Effector memory CD4-positive, alpha-beta T cell (primary cell): Measurements from ENCODE around the gene OR10Z1.

Experiments used
- DNase-seq, 3 donors: peaks; one replicate each; pipeline ENCODE4 v3.0.0-alpha.2; 2020
- H3K27ac ChIP-seq: 2 replicates; pipeline ENCODE4 v1.7.0; 2013; ENCODE audit warnings: mild to moderate bottlenecking, low read length, moderate library complexity; ENCODE audit not compliant: insufficient read depth, poor library complexity, severe bottlenecking
- H3K27me3 ChIP-seq: replicated peaks from 2 replicates; pipeline ENCODE4 v1.7.0; 2013; ENCODE audit warnings: mild to moderate bottlenecking, low read length; ENCODE audit not compliant: insufficient read depth, control insufficient read depth, poor library complexity, severe bottlenecking
- H3K36me3 ChIP-seq: 2 replicates; pipeline ENCODE4 v1.7.0; 2013; ENCODE audit warnings: mild to moderate bottlenecking, low read length, moderate library complexity; ENCODE audit not compliant: control insufficient read depth, insufficient read depth
- H3K4me1 ChIP-seq: 2 replicates; pipeline ENCODE4 v1.7.0; 2013; ENCODE audit warnings: low read length, mild to moderate bottlenecking; ENCODE audit not compliant: control insufficient read depth, insufficient read depth, poor library complexity, severe bottlenecking
- H3K4me3 ChIP-seq: 2 replicates; pipeline ENCODE4 v1.7.0; 2013; ENCODE audit warnings: low read length, low read depth, mild to moderate bottlenecking; ENCODE audit not compliant: insufficient read depth, poor library complexity, severe bottlenecking
- H3K9me3 ChIP-seq: 2 replicates; pipeline ENCODE4 v1.7.0; 2013; ENCODE audit warnings: mild to moderate bottlenecking, low read length, moderate library complexity; ENCODE audit not compliant: control insufficient read depth
- total RNA-seq, 3 donors: gene quantifications; one replicate each; lab custom pipeline; 2026; lab: John Stamatoyannopoulos, UW

The OR10Z1 gene
- 0 reads per million in 3 donors for total RNA-seq

GRCh38 chr1:158604968-158605367 lies at the start of gene OR10Z1:
OR10Z1 (plus strand) TSS chr1:158605268; CDS start chr1:158606439, 1,171 bp downstream.
- no peak for DNase-seq
- Histone ChIP-seq H3K9me3 (no peaks in the 10 kb centered on the region), H3K4me1 (no peaks in the 10 kb centered on the region), H3K27ac (no peak within 1 kb of the TSS), H3K27me3 (no peaks in the 10 kb centered on the region), H3K36me3 (no peaks in the 10 kb centered on the region), H3K4me3 (no peak within 1 kb of the TSS)

GRCh38 chr1:158559696-158560095 lies 45.4 kb upstream of the OR10Z1 start:
- Histone ChIP-seq H3K27me3 (no peaks in the 10 kb centered on the region), H3K4me3 (no peak overlapping the region), H3K27ac (no peak overlapping the region), H3K36me3 (no peaks in the 10 kb centered on the region), H3K9me3 (no peaks in the 10 kb centered on the region), H3K4me1 (no peaks in the 10 kb centered on the region)
- DNase-seq, result no peak

GRCh38 chr1:158563853-158564252 lies 41.2 kb upstream of the OR10Z1 start:
- no peak for DNase-seq
- H3K27me3 ChIP-seq, result no peaks in the 10 kb centered on the region
- H3K27ac ChIP-seq, result no peak overlapping the region
- H3K9me3 ChIP-seq, result no peaks in the 10 kb centered on the region
- H3K4me3 ChIP-seq, result no peak overlapping the region
- no peaks in the 10 kb centered on the region for H3K4me1 ChIP-seq
- H3K36me3 ChIP-seq, result no peaks in the 10 kb centered on the region

GRCh38 chr1:158564608-158565007 lies 40.5 kb upstream of the OR10Z1 start:
- Histone ChIP-seq H3K36me3 (no peaks in the 10 kb centered on the region), H3K27me3 (peaks cover 6% of the 10 kb centered on the region), H3K9me3 (no peaks in the 10 kb centered on the region), H3K4me3 (no peak overlapping the region), H3K27ac (no peak overlapping the region), H3K4me1 (no peaks in the 10 kb centered on the region)
- DNase-seq, result no peak

GRCh38 chr1:158570480-158570879 lies 34.6 kb upstream of the OR10Z1 start, which contains the start of gene OR6P1:
OR6P1 (minus strand) TSS chr1:158570580; CDS start chr1:158563604, 6,976 bp downstream.
- H3K9me3 ChIP-seq, result no peaks in the 10 kb centered on the region
- H3K36me3 ChIP-seq, result no peaks in the 10 kb centered on the region
- H3K4me3 ChIP-seq, result no peak within 1 kb of the TSS
- no peak for DNase-seq
- H3K27ac ChIP-seq, result no peak within 1 kb of the TSS
- H3K27me3 ChIP-seq, result peaks cover 6% of the 10 kb centered on the region
- H3K4me1 ChIP-seq, result no peaks in the 10 kb centered on the region

GRCh38 chr1:158572226-158572625 lies 32.8 kb upstream of the OR10Z1 start:
- Histone ChIP-seq H3K27me3 (peaks cover 6% of the 10 kb centered on the region), H3K4me1 (no peaks in the 10 kb centered on the region), H3K36me3 (no peaks in the 10 kb centered on the region), H3K9me3 (no peaks in the 10 kb centered on the region), H3K4me3 (no peak overlapping the region), H3K27ac (no peak overlapping the region)
- no peak for DNase-seq

GRCh38 chr1:158577561-158577960 lies 27.5 kb upstream of the OR10Z1 start:
- H3K9me3 ChIP-seq, result no peaks in the 10 kb centered on the region
- no peak for DNase-seq
- H3K4me3 ChIP-seq, result no peak overlapping the region
- H3K4me1 ChIP-seq, result no peaks in the 10 kb centered on the region
- H3K36me3 ChIP-seq, result no peaks in the 10 kb centered on the region
- no peak overlapping the region for H3K27ac ChIP-seq
- no peaks in the 10 kb centered on the region for H3K27me3 ChIP-seq

GRCh38 chr1:158579733-158580132 lies 25.3 kb upstream of the OR10Z1 start, which contains the start of gene OR10X1:
OR10X1 (minus strand) TSS chr1:158579899; CDS start chr1:158579899, 0 bp downstream.
- Histone ChIP-seq H3K36me3 (no peaks in the 10 kb centered on the region), H3K27ac (no peak within 1 kb of the TSS), H3K27me3 (no peaks in the 10 kb centered on the region), H3K9me3 (no peaks in the 10 kb centered on the region), H3K4me3 (no peak within 1 kb of the TSS), H3K4me1 (no peaks in the 10 kb centered on the region)
- no peak for DNase-seq

- H3K9me3 ChIP-seq, result peaks cover 6% of the 10 kb centered on the region
- H3K4me3 ChIP-seq, result no peak overlapping the region
- H3K4me1 ChIP-seq, result no peaks in the 10 kb centered on the region
- no peaks in the 10 kb centered on the region for H3K36me3 ChIP-seq
- DNase-seq, result no peak
- H3K27me3 ChIP-seq, result no peaks in the 10 kb centered on the region
- H3K27ac ChIP-seq, result no peak overlapping the region
Measured at GRCh38 chr1:158583962-158584361, 21.1 kb upstream of the OR10Z1 start.

- peaks cover 6% of the 10 kb centered on the region for H3K9me3 ChIP-seq
- no peaks in the 10 kb centered on the region for H3K36me3 ChIP-seq
- no peak overlapping the region for H3K27ac ChIP-seq
- no peaks in the 10 kb centered on the region for H3K27me3 ChIP-seq
- no peaks in the 10 kb centered on the region for H3K4me1 ChIP-seq
- no peak for DNase-seq
- no peak overlapping the region for H3K4me3 ChIP-seq
Measured at GRCh38 chr1:158586942-158587341, 18.1 kb upstream of the OR10Z1 start.
